T1000 (cell line): ENCODE results near the gene ITGAD.

Experiments used
- DNase-seq: peaks from one replicate; lab custom pipeline; 2025; ENCODE audit warnings: mixed read lengths; lab: John Stamatoyannopoulos, UW

ITGAD gene

GRCh38 chr16:31475946-31476302 is 82.8 kb downstream of the ITGAD start:
- no peak for DNase-seq
